CMK (cell line): ENCODE results near the gene SNX6.
"Not testable (repeated sequence)": the region's sequence is repeated elsewhere in the genome, so short reads cannot be mapped to it uniquely, and the experiment has no call there.

Experiments
- DNase-seq: peaks from one replicate; pipeline ENCODE4 v3.0.0-alpha.2; 2010; ENCODE audit warnings: low read depth

SNX6 gene

GRCh38 chr14:34562776-34563150 lies 67.2 kb downstream of the SNX6 start:
- no peak for DNase-seq

- not testable (repeated sequence) for DNase-seq
These were observed 67.7 kb downstream of the SNX6 start for GRCh38 chr14:34562037-34562775.

- DNase-seq, result not testable (repeated sequence)
These were observed 73.5 kb downstream of the SNX6 start for GRCh38 chr14:34556498-34556829.

DNA sequence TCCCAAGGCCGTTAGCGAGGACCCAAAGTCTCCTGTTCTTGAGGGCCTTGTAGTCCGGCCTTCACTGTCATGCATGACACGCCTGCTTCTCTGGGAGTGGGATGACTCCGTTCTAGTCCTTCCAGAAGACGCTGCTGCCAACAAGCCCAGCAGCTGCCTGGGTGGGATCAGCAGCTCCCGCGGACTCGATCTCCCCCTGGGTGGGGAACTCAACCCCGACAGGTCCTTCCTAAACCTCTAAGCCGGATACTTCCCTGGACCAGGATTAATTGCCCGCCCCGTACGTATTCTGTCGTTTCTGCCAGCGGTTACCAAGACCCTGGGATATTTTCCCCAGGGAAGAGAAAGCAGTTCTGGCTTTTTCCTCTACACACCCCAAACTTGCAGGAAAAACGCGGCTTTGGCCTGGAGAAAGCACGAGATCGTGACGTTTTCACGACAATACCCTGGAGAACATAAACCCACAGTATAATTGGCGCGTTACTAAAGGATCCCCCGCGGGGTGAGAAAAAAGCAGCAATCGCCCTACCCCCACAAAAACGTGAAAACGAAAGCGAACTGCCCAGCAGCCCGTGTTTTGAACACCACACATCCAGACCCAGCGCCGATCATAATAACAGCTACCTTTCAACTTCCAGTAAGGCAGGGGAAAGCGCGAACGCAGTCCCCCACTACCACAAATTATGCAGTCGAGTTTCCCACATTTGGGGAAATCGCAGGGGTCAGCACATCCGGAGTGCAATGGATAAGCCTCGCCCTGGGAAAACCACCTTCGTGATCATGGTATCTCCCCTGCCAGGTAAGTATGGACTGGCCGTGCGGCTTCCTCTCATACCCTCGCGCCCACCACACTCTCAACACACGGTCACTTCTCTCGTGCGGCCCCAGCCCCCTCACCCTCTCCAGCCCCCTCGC lies 74.1 kb downstream of the SNX6 start:
- DNase-seq, result not testable (repeated sequence)

DNA sequence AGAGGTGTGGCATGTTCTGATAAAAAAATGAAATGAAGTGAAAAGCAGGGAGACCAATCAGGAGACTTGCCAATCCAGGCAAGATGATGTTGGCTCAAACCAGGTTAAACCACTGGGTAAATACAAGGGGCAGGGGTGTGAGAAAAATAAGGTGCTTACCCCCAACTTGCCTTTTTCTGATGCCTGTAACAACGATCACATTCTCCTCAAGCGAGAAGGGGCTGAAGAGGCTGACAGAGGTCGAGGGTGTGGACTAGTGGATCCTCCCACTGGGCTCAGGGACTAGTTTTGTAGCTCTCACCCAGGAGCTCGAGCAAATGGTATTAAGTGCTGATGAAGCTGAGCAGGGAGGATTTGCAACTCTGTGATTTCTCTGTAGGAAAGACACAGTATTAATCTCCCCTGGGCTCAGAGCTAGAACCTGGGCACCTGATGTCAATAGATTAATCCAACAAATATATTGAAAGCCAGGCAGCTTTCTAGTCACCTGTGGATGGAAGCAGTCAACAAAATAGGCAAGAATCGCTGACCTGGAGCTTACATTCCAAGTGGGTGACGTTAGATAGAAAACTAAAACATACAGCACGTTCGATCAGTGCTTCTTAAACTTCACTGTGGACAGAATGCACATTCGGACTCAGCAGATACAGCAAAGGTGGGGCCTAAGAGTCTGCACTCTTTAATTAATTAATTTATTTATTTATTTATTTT lies 75.3 kb downstream of the SNX6 start:
- no peak for DNase-seq

DNA sequence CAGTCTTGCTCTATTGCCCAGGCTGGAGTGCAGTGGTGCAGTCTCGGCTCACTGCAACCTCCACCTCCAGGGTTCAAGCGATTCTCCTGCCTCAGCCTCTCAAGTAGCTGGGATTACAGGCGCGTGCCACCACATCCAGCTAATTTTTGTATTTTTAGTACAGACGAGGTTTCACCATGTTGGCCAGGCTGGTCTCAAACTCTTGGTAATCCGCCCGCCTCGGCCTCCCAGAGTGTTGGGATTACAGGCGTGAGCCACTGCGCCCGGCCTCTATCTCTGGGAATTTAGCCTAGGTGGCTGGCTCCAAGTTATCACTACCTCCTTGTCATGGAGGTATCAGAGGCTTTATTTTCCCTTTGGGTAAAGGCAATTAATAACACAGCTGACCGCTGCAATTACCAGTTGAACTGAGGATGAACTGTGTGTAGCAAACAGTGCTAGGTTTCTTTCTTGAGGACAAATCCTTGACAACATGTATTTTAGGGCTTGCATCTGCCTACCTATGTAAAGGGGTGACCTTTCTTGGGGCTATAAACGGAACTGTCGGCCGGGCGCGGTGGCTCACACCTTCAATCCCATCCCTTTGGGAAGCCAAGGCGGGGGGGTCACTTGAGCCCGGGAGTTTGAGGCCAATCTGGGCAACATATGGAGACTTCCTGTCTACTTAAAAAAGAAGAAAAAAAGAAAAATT lies 80.5 kb downstream of the SNX6 start:
- not testable (repeated sequence) for DNase-seq

DNA sequence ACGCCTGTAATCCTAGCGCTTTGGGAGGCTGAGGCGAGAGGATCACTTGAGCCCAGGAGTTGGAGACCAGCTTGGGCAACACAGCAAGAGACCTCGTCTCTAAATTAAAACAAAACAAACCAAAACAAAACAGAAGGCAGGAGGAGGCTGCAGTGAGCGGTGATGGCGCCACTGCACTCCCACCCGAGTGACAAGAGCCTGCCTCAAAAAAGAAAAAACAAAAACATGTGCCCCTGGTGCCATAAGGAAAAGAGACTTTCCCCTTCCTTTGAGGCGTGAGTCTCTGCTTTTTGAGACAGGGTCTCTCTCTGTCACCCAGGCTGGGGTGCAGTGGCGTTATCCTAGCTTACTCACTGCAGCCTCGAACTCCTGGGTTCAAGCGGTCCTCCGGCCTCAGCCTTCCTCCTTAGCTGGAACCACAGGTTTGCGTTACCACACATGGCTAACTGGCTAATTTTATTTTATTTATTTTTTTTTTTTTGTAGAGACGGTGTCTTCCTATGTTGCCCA lies 81.4 kb downstream of the SNX6 start:
- no peak for DNase-seq

- not testable (repeated sequence) for DNase-seq
These were observed 82.8 kb downstream of the SNX6 start for GRCh38 chr14:34547136-34547520.

- not testable (repeated sequence) for DNase-seq
These were observed 83.4 kb downstream of the SNX6 start for GRCh38 chr14:34546272-34547135.

- DNase-seq, result not testable (repeated sequence)
These were observed 89.5 kb downstream of the SNX6 start for GRCh38 chr14:34540181-34541059.

DNA sequence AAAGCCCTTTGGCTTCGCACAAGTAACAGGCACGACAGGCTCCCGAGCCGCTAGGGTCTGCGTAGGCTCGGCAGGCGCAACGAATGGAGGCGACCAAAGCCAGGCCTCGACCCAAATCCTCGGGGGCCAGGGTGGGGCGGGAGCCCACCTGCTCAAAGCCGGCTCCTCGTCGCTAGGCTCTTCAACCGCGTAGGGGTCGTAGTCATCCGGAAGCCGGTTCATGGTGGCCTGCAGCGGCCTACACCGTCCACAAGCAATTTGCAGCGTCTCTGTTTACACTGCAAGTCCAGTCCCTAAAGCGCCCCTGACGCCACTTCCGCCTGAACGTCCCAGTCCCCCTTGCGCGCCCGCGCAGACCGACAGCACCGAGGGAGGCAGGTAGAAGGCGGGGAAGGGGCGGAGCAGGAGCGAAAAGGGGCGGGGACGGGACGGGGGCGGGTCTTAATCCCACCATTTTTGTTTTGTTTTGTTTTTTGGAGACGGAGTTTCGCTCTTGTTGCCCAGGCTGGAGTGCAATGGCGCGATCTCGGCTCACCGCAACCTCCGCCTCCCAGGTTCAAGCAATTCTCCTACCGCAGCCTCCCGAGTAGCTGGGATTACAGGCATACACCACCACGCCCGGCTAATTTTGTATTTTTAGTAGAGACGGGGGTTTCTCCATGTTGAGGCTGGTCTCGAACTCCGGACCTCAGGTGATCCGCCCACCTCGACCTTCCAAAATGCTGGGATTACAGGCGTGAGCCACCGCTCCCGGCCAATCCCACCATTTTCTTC lies 90.4 kb downstream of the SNX6 start, which contains the start of gene EAPP:
TSS of gene EAPP (minus strand) at position 295 of the 774 bp plus-strand sequence. CDS start at position 222, 73 bp downstream.
- peak; percentile 89 for DNase-seq

DNA sequence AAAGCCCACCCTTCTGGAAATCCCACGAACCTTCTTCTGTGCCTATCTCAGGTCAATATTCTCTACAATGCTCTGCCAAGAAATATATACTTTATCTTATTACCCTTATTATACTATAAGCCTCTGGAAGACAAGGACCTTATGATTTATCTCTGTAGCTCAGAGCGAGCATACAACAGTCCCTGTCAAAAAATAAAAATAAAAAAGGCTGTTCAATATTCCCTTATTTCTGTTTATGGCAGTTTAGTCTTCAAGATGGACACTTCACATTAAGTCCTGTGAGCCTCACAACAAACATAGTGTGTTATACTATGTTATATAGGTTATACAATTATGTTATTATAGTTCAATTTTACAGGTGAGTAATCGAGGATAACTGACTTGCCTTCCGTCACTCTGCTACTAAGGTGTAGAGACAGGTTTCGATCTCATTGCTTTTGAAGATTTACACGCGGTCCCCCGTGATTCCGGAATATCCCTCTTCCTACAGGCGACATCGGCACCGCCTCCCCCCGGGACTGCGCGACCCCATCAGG lies 91.0 kb downstream of the SNX6 start:
- DNase-seq, result no peak

GRCh38 chr14:34538096-34538495 lies 91.9 kb downstream of the SNX6 start:
- DNase-seq, result not testable (repeated sequence)

DNA sequence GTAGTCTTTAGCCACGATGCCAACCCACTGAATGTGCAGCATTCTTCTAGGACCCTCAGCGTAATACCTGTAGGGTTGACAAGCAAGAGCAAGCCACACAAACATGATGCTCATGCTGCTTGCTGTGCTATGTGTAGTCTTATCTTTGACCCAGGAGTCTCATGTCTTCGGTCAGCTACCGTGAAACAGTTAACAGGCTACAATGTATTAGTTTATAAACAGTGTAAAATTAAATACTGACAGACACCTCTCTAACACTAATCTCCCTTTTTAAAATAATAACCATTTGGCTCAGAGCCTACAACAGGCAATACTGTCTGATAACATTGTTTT lies 92.3 kb downstream of the SNX6 start:
- no peak for DNase-seq

GRCh38 chr14:34536951-34537676 lies 92.8 kb downstream of the SNX6 start:
- DNase-seq, result no peak

DNA sequence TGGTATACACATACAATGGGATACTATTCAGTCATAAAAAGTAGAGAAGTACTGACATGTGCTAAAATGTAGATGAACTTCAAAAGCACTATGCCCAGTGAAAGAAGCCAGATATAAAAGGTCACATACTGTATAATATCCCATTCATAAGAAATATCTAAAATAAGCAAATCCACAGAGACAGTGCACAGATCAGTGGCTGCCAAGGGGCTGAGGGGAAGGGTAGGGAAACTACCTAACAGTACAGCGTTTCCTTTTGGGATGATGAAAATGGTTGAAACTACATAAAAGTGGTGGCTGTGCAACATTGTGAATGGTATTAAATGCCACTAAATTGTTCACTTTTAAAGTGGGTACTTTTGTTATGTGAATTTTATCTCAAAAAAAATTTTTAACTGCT lies 102.4 kb downstream of the SNX6 start:
- no peak for DNase-seq

DNA sequence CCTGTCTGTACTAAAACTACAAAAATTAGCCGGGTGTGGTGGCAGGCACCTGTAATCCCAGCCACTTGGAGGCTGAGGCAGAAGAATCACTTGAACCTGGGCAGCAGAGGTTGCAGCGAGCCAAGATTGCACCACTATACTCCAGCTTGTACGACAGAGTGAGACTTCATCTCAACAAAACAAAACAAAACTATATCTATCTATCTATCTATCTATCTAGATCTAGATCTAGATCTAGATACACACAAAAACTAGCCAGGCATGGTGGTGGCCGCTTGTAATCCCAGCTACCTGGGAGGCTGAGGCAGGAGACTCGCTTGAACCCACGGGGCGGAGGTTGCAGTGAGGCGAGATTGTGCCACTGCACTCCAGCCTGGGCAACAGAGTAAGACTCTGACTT lies 105.7 kb downstream of the SNX6 start:
- DNase-seq, result not testable (repeated sequence)

- DNase-seq, result no peak
These were observed 107.5 kb downstream of the SNX6 start for GRCh38 chr14:34522496-34522895.
